Head of caudate nucleus (tissue), 42 donors: Measurements from ENCODE around the gene FAM3B.
A peak's percentile ranks its signal among the peaks of the same experiment; 100 is the strongest.
"Not testable (repeated sequence)": the region's sequence is repeated elsewhere in the genome, so short reads cannot be mapped to it uniquely, and the experiment has no call there.

Source experiments
- DNase-seq, 42 donors: peaks; one replicate each; pipeline versions ENCODE4 v3.0.0 to v3.0.0-alpha.2; 2020 to 2021; ENCODE audit warnings: mixed read lengths in 7 of 42
- intact Hi-C: fragments of 100-400 bp; cut with DNase I; formaldehyde crosslinking; loops from one replicate; pipeline ENCODE4 v1.15.0; 2022

Gene FAM3B

DNA sequence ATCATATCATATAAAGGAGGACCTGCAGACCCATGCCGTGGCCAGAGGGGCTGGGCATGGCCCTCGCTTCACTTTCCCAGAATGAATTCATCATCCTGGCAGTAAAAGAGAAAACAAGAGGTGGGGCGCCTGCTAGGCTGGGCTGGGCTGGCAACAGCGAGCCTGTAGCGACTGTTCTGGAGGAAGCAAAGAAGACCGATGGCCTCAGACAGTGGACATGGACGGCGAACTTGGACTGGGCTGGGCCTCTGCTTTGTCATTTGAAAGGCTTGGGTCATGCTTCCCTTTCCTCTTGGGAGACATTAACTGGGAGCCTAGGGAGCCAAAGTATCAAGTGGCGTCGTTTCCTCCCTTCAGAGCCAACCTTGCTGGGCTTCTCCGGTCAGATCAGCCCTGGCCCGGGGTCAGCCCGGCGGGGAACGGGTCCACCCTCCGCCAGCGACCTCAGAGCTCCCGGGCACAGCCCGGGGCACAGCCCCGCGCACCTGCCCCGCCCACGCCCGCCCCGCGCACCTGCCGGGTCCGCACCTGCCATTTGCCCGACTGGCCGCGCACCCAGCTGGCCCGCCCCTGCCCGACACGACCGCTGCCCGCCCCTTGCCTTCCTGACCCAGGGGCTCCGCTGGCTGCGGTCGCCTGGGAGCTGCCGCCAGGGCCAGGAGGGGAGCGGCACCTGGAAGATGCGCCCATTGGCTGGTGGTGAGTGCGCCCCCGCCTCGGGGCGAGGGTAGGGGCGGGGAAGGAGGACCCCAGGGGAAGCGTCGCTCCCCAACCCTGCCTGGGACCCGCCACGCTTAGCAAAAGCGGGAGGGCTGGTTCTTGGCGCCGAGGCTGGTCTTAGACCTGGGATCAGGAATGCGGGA is at the start of gene FAM3B:
Gene FAM3B, plus strand, starts transcription at position 602 of the 863 bp plus-strand sequence. Its CDS starts 79 bp downstream, at position 681.
- intact Hi-C loops = no loop called here
- DNase-seq = no peak

DNA sequence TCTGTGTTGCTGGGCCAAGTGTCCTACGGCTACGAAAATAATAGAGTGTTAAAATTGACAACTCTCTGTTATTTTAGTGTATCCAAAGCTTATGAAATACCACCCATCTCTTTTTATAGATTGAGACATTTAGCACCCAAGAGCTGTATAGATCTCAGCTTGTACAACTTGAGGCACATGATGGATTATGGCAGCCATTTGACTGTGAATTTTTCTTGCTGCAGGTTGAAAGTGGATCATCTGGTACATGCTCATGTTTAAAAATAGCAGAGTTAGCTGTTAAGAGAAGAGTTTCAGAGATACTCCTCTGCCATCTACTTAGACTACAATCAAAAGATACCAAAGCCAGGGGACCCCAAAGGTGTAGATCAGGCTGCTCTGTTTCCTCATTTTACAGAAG is 49.3 kb upstream of the FAM3B start:
- DNase-seq = no peak
- intact Hi-C loops = no loop called here

GRCh38 chr21:41269535-41269934 is 47.1 kb upstream of the FAM3B start:
- intact Hi-C loops = no loop called here
- DNase-seq = no peak

- no peak for DNase-seq
- intact Hi-C loops = no loop called here
Measured at GRCh38 chr21:41277196-41277595, 39.4 kb upstream of the FAM3B start.

GRCh38 chr21:41277846-41278245 is 38.8 kb upstream of the FAM3B start:
- intact Hi-C loops = no loop called here
- DNase-seq = no peak

DNA sequence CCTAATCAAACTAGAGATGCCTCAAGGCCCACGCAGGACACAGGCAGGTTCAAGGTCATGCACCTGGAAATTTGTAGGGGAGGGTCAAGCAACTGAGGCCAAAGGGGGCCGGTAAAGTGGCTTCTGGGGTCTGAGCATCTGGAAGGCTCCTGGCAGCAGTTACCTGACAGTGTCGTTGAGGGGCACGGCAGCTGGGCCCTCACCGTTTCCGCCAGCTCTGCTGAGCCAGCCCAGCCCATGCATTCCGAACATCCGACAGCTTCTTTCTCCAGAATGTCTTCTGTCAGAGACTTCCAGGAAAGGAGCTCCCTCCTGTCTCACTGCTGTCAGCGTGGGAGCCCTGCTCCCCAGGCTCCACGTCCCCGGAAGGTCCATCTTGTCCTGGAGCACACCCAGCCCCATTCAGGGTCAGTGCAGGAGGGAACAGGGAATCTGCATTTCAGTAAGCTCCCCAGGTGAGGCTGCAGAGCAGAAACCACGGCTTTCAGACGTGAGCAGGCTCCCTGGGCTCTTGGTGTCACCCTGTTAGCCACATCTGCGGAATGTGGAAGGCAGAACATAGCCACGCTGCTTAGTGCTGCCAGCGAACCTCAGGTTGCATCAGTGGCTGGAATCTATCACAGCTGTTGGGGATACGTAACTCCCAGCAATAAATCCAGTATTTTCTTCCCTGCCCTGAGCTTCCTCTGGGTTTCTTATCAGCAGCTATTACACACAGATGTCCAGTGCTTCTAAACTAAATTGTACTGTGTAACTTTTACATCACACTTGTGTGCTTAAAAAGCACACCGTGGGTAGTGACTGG is 36.3 kb upstream of the FAM3B start:
- intact Hi-C loops = loop anchor here (10.0 kb wide), 1 partner anchor 184 kb away; no protein-coding TSS in a partner anchor
- DNase-seq = no peak

- intact Hi-C loops = loop anchor here (10.0 kb wide), 1 partner anchor 182 kb away; no protein-coding TSS in a partner anchor
- DNase-seq = no peak
Measured at GRCh38 chr21:41282412-41282811, 34.2 kb upstream of the FAM3B start.

- peak in 31 of 42 donors; percentile 8 to 78 (median 52) for DNase-seq
- intact Hi-C loops = loop anchor here (10.0 kb wide), 1 partner anchor 181 kb away; no protein-coding TSS in a partner anchor
Measured at GRCh38 chr21:41283211-41283818, 33.3 kb upstream of the FAM3B start.

DNA sequence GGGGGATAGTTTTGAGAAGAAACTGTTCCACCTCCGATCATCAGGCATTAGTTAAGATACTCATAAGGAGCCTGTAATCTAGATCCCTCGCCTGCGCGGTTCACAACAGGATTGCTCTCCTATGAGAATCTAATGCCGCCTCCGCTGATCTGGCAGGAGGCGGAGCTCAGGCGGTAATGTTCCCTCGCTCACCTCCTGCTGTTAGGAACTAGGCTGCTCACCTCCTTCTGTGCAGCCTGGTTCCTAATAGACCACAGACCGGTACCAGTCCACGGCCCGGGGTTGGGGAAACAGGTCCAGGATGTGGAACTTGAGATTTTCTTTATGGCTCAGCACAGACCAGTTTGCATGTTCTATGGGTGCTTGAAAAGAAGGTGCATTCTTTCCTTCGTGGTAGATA is 27.2 kb upstream of the FAM3B start:
- DNase-seq = peak in 8 of 42 donors; percentile 5 to 39 (median 12)
- intact Hi-C loops = loop anchor here (10.0 kb wide), 1 partner anchor 175 kb away; no protein-coding TSS in a partner anchor

DNA sequence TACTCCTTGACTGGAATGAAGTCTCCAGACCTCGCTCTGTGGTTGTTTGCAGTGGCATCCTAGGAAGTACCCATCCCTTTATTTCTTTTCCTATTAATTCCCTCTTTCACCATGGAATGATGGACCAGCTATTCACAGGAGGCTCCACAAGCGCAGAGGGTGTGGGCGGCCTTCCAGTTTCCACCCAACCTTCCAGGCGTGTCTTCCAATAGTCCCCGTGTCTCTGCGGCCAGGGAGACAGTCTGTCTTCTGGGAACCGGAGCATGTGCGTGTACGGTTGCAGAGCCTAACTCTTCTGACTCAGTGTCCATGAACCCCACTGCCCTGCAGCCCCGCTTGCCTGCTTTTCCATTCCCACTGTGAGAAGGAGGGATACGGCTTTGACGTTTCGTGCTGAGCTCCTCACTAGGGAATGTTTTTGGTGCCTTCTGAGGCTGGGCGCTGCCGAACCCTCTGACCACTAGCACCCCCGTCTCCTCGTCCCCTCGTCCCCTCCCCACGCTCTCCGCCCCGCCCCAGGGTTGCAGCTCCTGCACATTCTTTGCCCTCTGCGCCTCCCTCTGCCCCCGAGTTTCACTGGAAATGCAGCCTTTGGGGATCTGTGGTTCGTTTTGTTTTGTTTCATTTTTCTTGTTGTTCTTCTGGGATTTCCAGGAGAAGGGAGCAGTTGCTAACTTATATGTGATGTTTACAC is 26.3 kb upstream of the FAM3B start:
- no peak for DNase-seq
- intact Hi-C loops = no loop called here

DNA sequence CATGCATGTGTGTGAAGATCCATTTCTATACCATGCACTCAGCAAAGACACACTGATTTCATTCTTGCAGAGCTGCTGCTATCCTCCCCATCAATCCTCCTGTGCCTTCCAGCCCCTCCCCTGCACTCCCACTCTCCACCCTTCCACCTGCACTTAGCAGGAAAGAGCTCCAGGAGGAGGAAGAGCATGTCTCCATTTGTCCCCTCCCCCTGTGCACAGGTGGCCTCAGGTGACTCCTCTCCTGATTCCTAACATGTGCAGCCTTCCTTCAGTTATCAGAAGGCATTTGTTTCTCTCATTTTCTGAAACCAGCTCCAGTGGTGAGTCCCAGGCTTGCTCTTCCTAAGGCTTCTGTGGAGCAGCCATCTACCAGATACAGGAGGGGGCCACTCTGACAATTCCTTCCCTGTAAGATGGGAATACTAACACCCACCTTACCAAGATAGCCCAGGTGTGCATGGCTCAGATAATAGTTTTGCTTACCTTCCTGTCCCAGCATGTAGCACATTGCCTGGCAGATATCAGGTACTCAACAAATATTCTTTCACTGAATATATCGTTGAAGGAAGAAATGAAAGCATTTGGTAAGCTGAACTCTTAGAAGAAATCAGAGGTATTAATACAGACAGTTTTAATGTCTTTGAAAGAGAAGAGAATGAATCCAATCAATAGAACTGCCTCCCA is 21.9 kb upstream of the FAM3B start:
- intact Hi-C loops = no loop called here

GRCh38 chr21:41295721-41296254 is 20.8 kb upstream of the FAM3B start:
- no peak for DNase-seq
- intact Hi-C loops = no loop called here

More for the DNA sequence above, 21.9 kb upstream of the FAM3B start:
- peak in 15 of 42 donors; percentile 6 to 48 (median 23) for DNase-seq

- intact Hi-C loops = no loop called here
- no peak for DNase-seq
Measured at GRCh38 chr21:41302976-41303375, 13.6 kb upstream of the FAM3B start.

GRCh38 chr21:41304068-41304720 is 12.4 kb upstream of the FAM3B start:
- intact Hi-C loops = no loop called here
- DNase-seq = no peak

GRCh38 chr21:41307219-41307618 is 9.4 kb upstream of the FAM3B start:
- intact Hi-C loops = no loop called here
- DNase-seq = no peak

DNA sequence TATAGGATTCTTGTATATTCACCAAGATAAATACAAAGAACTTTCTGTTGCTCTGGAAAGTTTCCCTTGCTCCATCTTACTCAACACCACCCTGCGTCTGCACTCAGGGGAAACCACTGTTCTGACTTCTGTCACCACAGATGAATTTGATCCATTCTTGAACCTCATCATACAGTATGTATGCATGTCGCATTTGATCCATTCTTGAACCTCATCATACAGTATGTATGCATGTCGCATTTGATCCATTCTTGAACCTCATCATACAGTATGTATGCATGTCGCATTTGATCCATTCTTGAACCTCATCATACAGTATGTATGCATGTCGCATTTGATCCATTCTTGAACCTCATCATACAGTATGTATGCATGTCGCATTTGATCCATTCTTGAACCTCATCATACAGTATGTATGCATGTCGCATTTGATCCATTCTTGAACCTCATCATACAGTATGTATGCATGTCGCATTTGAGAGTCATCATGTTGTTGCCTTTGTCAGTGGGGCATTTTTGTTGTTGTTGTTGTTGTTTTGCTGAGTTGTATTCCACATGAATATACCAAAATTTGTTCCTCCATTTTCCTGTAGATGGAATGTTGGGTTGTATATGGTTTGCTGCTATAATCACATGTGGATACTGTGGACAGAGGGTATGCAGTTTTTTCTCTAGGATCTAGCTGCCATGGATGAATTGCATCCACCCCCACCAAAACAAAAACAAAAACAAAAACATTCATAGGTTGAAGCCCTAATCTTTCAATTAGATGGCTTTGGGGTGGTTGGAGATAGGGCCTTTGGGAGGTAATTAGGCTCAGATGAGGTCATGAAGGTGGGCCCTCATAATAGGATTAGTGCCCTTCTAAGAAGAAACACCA is 3.1 kb upstream of the FAM3B start:
- intact Hi-C loops = not testable (repeated sequence)

DNA sequence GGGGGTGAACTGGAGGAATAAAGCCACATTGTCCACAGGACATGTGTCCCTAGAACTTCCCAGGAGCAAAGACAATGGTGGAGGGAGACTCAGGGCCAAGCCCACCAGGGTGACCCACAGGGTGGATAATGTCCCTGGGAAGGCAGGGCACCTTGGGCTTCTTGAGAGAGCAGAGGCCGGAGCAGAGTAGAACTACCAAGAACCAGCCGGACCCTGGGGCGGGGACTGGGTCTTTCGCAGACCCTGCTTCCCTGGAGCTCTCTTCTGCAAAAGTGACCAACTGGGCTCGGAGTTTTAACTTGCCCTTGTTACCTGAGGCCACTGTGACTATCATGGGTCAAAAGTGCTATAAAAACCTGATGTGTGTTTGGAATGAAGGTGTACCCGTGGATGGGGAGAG is 875 bp upstream of the FAM3B start:
- no peak for DNase-seq
- intact Hi-C loops = no loop called here

More for the DNA sequence above, 3.1 kb upstream of the FAM3B start:
- not testable (repeated sequence) for DNase-seq
